Gastroesophageal sphincter (tissue), 4 donors: ENCODE data around the gene ADAR. TPM values are rescaled to one million over a fixed set of nuclear protein-coding genes. Genes with fewer than 3 reads are reported as not detected.

Experiments
- ATAC-seq: fragments of 150-250 bp; one replicate; pipeline ENCODE4 v1.9.1; 2016; ENCODE audit warnings: mild to moderate bottlenecking, moderate library complexity
- H3K27ac ChIP-seq, 4 donors: fragments of 200-600 bp; sonication (generic) in 3 of 4; 1 replicate in 3 of 4; 2 replicates in 1 of 4; pipeline ENCODE4 v1.5.1; 2016 to 2019
- H3K27me3 ChIP-seq: fragments of 200-600 bp; sonication (generic); one replicate; pipeline ENCODE4 v1.5.1; 2019
- H3K36me3 ChIP-seq, 2 donors: fragments of 200-600 bp; sonication (generic); one replicate each; pipeline ENCODE4 v1.5.1; 2019; ENCODE audit warnings: control low read depth in 1 of 2
- H3K4me1 ChIP-seq, 3 donors: fragments of 200-600 bp; sonication (generic); 1 replicate in 2 of 3; 2 replicates in 1 of 3; pipeline ENCODE4 v1.5.1; 2016 to 2019; ENCODE audit warnings: control low read depth in 2 of 3
- H3K4me3 ChIP-seq, 2 donors: fragments of 200-600 bp; sonication (generic); one replicate each; pipeline ENCODE4 v1.5.1; 2019; ENCODE audit warnings: mild to moderate bottlenecking in 1 of 2, moderate library complexity in 1 of 2
- H3K9me3 ChIP-seq, 3 donors: fragments of 200-600 bp; sonication (generic); one replicate each; pipeline ENCODE4 v1.5.1; 2017 to 2019; ENCODE audit warnings: control low read depth in 2 of 3
- EP300 ChIP-seq: sonication (generic); formaldehyde crosslinking; IDR thresholded peaks from one replicate; pipeline ENCODE4 v1.6.1; 2017; ENCODE audit warnings: antibody characterized with exemption, mild to moderate bottlenecking
- POLR2A ChIP-seq, 2 donors: fragments of 450-650 bp; IDR thresholded peaks; one replicate each; pipeline ENCODE4 v1.6.1; 2017; ENCODE audit warnings: antibody characterized with exemption in 2 of 2, mild to moderate bottlenecking in 2 of 2, moderate library complexity in 1 of 2
- POLR2AphosphoS5 ChIP-seq: sonication (generic); formaldehyde crosslinking; IDR thresholded peaks from one replicate; pipeline ENCODE4 v1.6.1; 2017; ENCODE audit warnings: antibody characterized with exemption
- WGBS, 2 donors: methylation state at CpG; one replicate each; pipeline ENCODE4 v1.1.5; 2018; ENCODE audit warnings: low coverage in 1 of 2; 5-methylcytosine and 5-hydroxymethylcytosine counted together
- total RNA-seq, 4 donors: library from RNA; depleted of rRNA; stranded (reverse); fragments of >200 nt; gene quantifications; one replicate each; pipeline ENCODE4 v1.1.0, GENCODE V29; 2016
- TF ChIP-seq, protein P1 (sequence below), 4 experiments: fragments of 200-600 bp in 2 of 4; fragments of 450-650 bp in 2 of 4; sonication (generic) in 1 of 4; IDR thresholded peaks; one replicate each; pipeline ENCODE4 v1.5.1; 2017 to 2019; ENCODE audit warnings: antibody characterized with exemption in 4 of 4, mild to moderate bottlenecking in 2 of 4, moderate library complexity in 2 of 4

ADAR gene
- total RNA-seq, 4 donors from 2014 or later: 71.0 to 108 (median 90.4) TPM

DNA sequence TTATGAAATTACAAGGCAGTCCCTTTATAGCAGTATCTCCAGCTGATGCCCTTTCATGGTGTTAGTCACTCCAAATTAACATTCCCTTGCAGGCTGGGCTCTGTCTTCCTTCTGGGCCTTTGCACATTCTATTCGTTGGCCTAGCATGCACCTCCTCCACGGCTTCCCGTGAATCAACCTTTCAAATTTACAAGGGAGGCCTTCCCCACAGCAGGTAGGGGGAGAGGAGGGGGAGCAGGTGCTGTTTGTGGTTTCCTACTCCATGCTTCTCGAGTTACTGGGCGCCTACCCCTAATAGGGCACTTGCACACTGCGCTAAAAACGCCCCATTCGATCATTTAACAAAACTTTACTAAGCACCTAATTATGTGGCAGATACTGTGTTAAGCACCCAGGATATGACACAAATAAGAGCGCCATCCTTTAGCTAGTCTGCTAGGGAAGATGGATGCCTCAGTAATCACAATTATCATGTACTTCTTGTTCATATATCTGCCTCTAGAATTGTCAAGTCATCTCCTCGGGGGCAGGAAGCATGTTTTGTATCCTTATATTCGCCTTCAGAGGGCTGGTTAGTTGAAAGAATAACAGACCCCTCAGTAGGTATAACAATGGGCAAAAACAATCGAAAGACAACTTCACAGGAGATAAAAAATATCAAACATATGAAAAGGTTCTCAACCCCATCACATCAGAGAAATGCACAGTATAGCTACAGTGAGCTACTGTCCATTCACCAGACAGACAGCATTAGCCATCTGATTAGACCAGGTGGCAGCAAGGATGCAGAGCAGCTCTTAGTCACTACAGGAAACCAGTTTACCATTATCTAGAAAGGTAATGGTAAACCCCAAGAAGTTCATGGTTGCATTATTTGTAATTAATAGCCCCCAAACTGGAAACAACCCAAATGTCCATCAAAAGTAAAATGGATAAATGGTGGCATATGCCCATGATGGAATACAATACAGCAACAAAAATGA, 1.7 kb upstream of the ADAR start:
- TF ChIP-seq, protein P1, sequence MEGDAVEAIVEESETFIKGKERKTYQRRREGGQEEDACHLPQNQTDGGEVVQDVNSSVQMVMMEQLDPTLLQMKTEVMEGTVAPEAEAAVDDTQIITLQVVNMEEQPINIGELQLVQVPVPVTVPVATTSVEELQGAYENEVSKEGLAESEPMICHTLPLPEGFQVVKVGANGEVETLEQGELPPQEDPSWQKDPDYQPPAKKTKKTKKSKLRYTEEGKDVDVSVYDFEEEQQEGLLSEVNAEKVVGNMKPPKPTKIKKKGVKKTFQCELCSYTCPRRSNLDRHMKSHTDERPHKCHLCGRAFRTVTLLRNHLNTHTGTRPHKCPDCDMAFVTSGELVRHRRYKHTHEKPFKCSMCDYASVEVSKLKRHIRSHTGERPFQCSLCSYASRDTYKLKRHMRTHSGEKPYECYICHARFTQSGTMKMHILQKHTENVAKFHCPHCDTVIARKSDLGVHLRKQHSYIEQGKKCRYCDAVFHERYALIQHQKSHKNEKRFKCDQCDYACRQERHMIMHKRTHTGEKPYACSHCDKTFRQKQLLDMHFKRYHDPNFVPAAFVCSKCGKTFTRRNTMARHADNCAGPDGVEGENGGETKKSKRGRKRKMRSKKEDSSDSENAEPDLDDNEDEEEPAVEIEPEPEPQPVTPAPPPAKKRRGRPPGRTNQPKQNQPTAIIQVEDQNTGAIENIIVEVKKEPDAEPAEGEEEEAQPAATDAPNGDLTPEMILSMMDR (IDR thresholded peaks at IDR 0.05): no peak
- no peak for TF ChIP-seq POLR2A (IDR thresholded peaks at IDR 0.05)
- 65 to 75% methylated on average over 7 to 9 of the region's 12 CpGs for whole genome bisulfite sequencing, 2 donors
- no peak overlapping the region for H3K4me3 ChIP-seq
- no peaks in the 10 kb centered on the region for H3K9me3 ChIP-seq
- no peaks in the 10 kb centered on the region for H3K27me3 ChIP-seq
- peak overlapping the region in 3 of 4 donors; percentile 95 to 100 (median 97) for H3K27ac ChIP-seq
- peaks cover 0 to 49% (median 10%) of the 10 kb centered on the region in 3 donors for H3K4me1 ChIP-seq
- no peaks in the 10 kb centered on the region for H3K36me3 ChIP-seq
- no peak for ATAC-seq

DNA sequence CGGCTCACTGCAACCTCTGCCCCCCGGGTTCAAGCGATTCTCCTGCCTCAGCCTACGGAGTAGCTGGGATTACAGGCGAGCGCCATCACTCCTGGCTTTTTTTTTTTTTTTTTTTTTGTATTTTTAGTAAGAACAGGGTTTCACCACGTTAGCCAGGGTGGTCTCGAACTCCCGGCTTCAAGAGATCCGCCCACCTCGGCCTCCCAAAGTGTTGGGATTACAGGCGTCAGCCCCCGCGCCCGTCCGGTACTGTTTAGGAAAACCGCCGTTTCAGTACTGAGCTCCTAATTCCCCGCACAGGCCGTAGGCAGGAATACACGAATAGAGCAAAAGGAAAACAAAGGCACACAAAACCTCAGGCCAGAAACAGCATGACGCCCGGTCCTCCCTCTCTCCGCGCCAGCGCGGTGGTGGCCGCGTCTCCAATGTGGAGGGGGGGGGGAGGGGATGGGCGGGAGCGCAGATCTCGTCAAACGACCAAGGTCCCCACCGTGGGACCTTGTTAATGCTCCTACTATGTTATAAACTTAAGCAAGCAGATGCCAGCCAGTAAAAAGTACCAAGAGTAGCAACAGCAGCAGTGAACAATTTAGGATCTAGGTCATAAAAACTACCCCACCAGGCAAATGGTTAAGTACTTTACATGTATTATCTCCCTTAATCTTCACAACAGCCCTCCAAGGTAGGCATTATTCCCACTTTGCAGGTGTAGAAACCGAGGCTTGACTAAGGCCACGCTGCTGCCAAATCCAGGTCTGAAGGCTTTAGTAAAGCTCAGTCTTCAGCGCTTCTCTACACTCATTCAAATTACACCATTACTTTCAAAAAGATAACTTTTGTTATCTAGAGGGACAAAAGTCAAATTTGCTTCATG, 648 bp upstream of the ADAR start:
- Histone ChIP-seq H3K4me1 (peaks cover 0 to 59% (median 10%) of the 10 kb centered on the region in 3 donors), H3K9me3 (no peaks in the 10 kb centered on the region), H3K27me3 (no peaks in the 10 kb centered on the region), H3K4me3 (peak overlapping the region; percentile 81 to 83), H3K27ac (peak overlapping the region; percentile 80 to 100 (median 96)), H3K36me3 (no peaks in the 10 kb centered on the region)
- no peak for TF ChIP-seq POLR2AphosphoS5
- no peak for TF ChIP-seq EP300
- TF ChIP-seq POLR2A (IDR thresholded peaks at IDR 0.05): no peak
- TF ChIP-seq, protein P1 (IDR thresholded peaks at IDR 0.05): no peak
- 11 to 21% methylated on average over 9 to 10 of the region's 37 CpGs for WGBS, 2 donors
- peak; percentile 57 for ATAC-seq

DNA sequence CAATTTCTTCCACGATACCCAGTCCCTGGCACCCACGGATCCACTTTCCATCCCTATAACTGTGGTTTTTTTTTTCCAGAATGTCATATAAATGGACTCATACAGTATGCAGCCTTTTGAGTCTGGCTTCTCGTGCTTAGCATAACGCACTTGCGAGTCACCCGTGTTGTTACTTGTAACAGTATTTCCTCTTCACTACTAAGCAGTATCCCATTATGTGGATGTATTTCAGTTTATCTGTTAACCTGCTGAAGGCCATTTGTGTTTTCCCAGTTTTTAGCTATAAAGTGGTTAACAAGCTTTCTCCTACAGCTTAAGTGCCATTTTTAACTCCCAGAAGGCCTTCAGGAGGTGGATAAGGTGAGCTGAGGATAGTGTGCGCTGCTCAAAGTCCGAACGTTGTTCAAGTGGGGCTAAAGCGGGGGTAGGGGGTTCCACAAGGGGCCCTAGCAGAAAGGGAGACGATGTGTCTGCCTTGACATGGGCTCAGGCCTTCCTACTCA, 829 bp downstream of the ADAR start:
- H3K36me3 ChIP-seq: peaks cover 0 to 4% of the 10 kb centered on the region in 2 donors
- WGBS, 2 donors: 1 to 10% methylated on average over 9 to 11 of the region's 11 CpGs
- H3K9me3 ChIP-seq: no peaks in the 10 kb centered on the region
- no peaks in the 10 kb centered on the region for H3K27me3 ChIP-seq
- H3K4me3 ChIP-seq: peak overlapping the region; percentile 81 to 83
- peaks cover 0 to 74% (median 10%) of the 10 kb centered on the region in 3 donors for H3K4me1 ChIP-seq
- TF ChIP-seq, protein P1 (IDR thresholded peaks at IDR 0.05): no peak
- no peak for TF ChIP-seq EP300
- no peak for TF ChIP-seq POLR2AphosphoS5
- TF ChIP-seq POLR2A (IDR thresholded peaks at IDR 0.05): no peak
- H3K27ac ChIP-seq: peak overlapping the region; percentile 80 to 100 (median 96)
- no peak for ATAC-seq

DNA sequence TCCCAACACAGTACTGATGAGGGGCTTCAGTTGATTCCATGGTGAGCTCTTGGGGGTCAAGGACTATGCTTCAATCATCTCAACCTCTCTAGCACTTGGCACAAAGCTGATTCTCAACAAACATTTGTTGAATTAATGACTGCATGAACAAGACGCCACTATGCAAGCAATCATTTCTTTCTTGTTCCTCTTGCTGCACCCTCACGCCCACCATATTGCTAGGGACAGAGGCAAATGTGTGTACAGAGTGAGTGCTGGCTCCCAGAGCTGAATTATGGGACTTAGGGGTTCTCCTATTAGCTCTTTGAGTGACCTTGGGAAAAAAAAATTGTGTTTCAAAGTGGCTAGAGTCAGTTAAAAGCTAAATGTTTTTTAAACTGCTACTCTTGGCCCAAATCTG, 2.5 kb downstream of the ADAR start:
- H3K9me3 ChIP-seq: no peaks in the 10 kb centered on the region
- no peak overlapping the region for H3K27ac ChIP-seq
- peaks cover 0 to 81% (median 10%) of the 10 kb centered on the region in 3 donors for H3K4me1 ChIP-seq
- no peaks in the 10 kb centered on the region for H3K27me3 ChIP-seq
- H3K4me3 ChIP-seq: no peak overlapping the region
- H3K36me3 ChIP-seq: peaks cover 0 to 20% of the 10 kb centered on the region in 2 donors
- WGBS, 2 donors: 58 to 60% methylated on average over 2 of the region's 2 CpGs
- ATAC-seq: no peak
- TF ChIP-seq POLR2A (IDR thresholded peaks at IDR 0.05): no peak
- TF ChIP-seq, protein P1 (IDR thresholded peaks at IDR 0.05): no peak
- no peak for TF ChIP-seq EP300
- no peak for TF ChIP-seq POLR2AphosphoS5
